HCT116 (cell line): Measurements from ENCODE around the gene CSHL1. TPM values are rescaled to one million over a fixed set of nuclear protein-coding genes. Genes with fewer than 3 reads are reported as not detected.

Experiments used
- ATAC-seq: fragments of 200-7000 bp; cut with Tn5 transposase; 2 replicates; pipeline ENCODE4 v1.9.1; 2020; ENCODE audit warnings: mild to moderate bottlenecking, moderate library complexity
- BruUV-seq: library from RNA; stranded (reverse); fragments of 400-500 nt; replicated peaks from 2 replicates; lab custom pipeline; 2021; lab: Mats Ljungman, UMichigan
- CTCF ChIA-PET: fragments of 300-600 bp; sonication (Branson Sonifier 250); formaldehyde crosslinking; loops from one replicate; lab custom pipeline; 2021; ENCODE audit warnings: antibody characterized with exemption; lab: Charles Lee
- POLR2A ChIA-PET: fragments of 300-600, 350-600 bp; sonication (Branson Sonifier 250); formaldehyde crosslinking; loops from one replicate; lab custom pipeline; 2021; ENCODE audit warnings: antibody characterized with exemption; lab: Charles Lee
- RAD21 ChIA-PET, 2 experiments: fragments of 300-600 bp; sonication (Branson Sonifier 250); formaldehyde crosslinking; loops; one replicate each; lab custom pipeline; 2023; ENCODE audit warnings: low total read pairs in 2 of 2; ENCODE audit not compliant: uncharacterized antibody in 2 of 2, unreplicated experiment in 2 of 2, low non-redundant PET in 1 of 2; lab: Charles Lee
- DNase-seq: peaks from one replicate; pipeline ENCODE4 v3.0.0-alpha.2; 2010; ENCODE audit warnings: low read depth, low spot score
- H2AFZ ChIP-seq: fragments of 200-600 bp; shearing (Covaris generic), sonication (generic); 2 replicates; pipeline ENCODE4 v1.6.1; 2017; ENCODE audit warnings: low read depth, mixed run types, mixed read lengths, antibody characterized with exemption, low read length; ENCODE audit not compliant: poor library complexity, severe bottlenecking
- H3K27ac ChIP-seq: 2 replicates; pipeline ENCODE4 v1.5.1; 2012; ENCODE audit warnings: low read depth, low read length
- H3K27me3 ChIP-seq: fragments of 200-600 bp; sonication (generic); 2 replicates; pipeline ENCODE4 v1.6.1; 2016; ENCODE audit warnings: mixed run types, low read length, mixed read lengths; ENCODE audit not compliant: insufficient read depth
- H3K36me3 ChIP-seq, 2 experiments: fragments of 200-500 bp in 1 of 2; fragments of 200-600 bp in 1 of 2; sonication (Bioruptor generic) in 1 of 2; sonication (generic) in 1 of 2; 2 replicates each; pipeline versions ENCODE4 v1.5.1 to v1.6.1; 2014 to 2016; ENCODE audit warnings: low read length in 2 of 2, inconsistent platforms in 1 of 2, mixed read lengths in 1 of 2, mixed run types in 1 of 2; ENCODE audit not compliant: insufficient read depth in 2 of 2, control insufficient read depth in 1 of 2
- H3K4me1 ChIP-seq, 2 experiments: fragments of 200-600 bp in 1 of 2; sonication (generic) in 1 of 2; 2 replicates each; pipeline versions ENCODE4 v1.5.1 to v1.6.1; 2012 to 2017; ENCODE audit warnings: low read length in 2 of 2, inconsistent platforms in 1 of 2, mild to moderate bottlenecking in 1 of 2, mixed read lengths in 1 of 2, mixed run types in 1 of 2, moderate library complexity in 1 of 2; ENCODE audit not compliant: insufficient read depth in 2 of 2, control insufficient read depth in 1 of 2
- H3K4me2 ChIP-seq: fragments of 200-600 bp; sonication (generic); 2 replicates; pipeline ENCODE4 v1.6.1; 2017; ENCODE audit warnings: mixed run types, low read length, mixed read lengths
- H3K4me3 ChIP-seq, 2 experiments: fragments of 200-600 bp in 1 of 2; sonication (generic) in 1 of 2; replicated peaks in 1 of 2; 2 replicates each; pipeline ENCODE4 v1.5.1; 2011 to 2016; ENCODE audit warnings: low read length in 2 of 2, control low read depth in 1 of 2, low read depth in 1 of 2, mild to moderate bottlenecking in 1 of 2, mixed read lengths in 1 of 2, mixed run types in 1 of 2
- H3K79me2 ChIP-seq: fragments of 200-600 bp; sonication (generic); 2 replicates; pipeline ENCODE4 v1.6.1; 2017; ENCODE audit warnings: mild to moderate bottlenecking, mixed run types, low read length, moderate library complexity, mixed read lengths; ENCODE audit not compliant: insufficient read depth
- H3K9ac ChIP-seq: fragments of 200-600 bp; sonication (generic); 2 replicates; pipeline ENCODE4 v1.6.1; 2016; ENCODE audit warnings: low read length, mixed read lengths
- H3K9me2 ChIP-seq: fragments of 200-600 bp; sonication (generic), shearing (Covaris generic); 2 replicates; pipeline ENCODE4 v1.6.1; 2017; ENCODE audit warnings: mixed run types, mild to moderate bottlenecking, moderate library complexity; ENCODE audit not compliant: insufficient read depth
- H3K9me3 ChIP-seq, 2 experiments: fragments of 200-500 bp in 1 of 2; fragments of 200-600 bp in 1 of 2; sonication (Bioruptor generic) in 1 of 2; sonication (generic) in 1 of 2; 2 replicates each; pipeline ENCODE4 v1.6.1; 2014 to 2017; ENCODE audit warnings: low read length in 2 of 2, mixed read lengths in 2 of 2, inconsistent platforms in 1 of 2, low read depth in 1 of 2, mild to moderate bottlenecking in 1 of 2, mixed run types in 1 of 2, moderate library complexity in 1 of 2; ENCODE audit not compliant: control insufficient read depth in 1 of 2, insufficient read depth in 1 of 2
- H4K20me1 ChIP-seq: fragments of 200-600 bp; sonication (generic), shearing (Covaris generic); 2 replicates; pipeline ENCODE4 v1.6.1; 2017; ENCODE audit warnings: mixed run types, mild to moderate bottlenecking, moderate library complexity; ENCODE audit not compliant: insufficient read depth
- CEBPB ChIP-seq: IDR thresholded peaks from 2 replicates; pipeline ENCODE4 v1.6.1; 2012; ENCODE audit warnings: low read depth
- ELF1 ChIP-seq: IDR thresholded peaks from 2 replicates; pipeline ENCODE4 v1.6.1; 2012; ENCODE audit warnings: low read depth, borderline replicate concordance
- EZH2 ChIP-seq: fragments of 200-600 bp; sonication (generic); IDR thresholded peaks from 2 replicates; pipeline ENCODE4 v1.6.1; 2017; ENCODE audit warnings: antibody characterized with exemption, mixed run types
- EZH2phosphoT487 ChIP-seq: fragments of 200-600 bp; IDR thresholded peaks from 2 replicates; pipeline ENCODE4 v1.6.1; 2018; ENCODE audit warnings: antibody characterized with exemption, borderline replicate concordance
- FOSL1 ChIP-seq: IDR thresholded peaks from 2 replicates; pipeline ENCODE4 v1.6.1; 2012; ENCODE audit warnings: low read depth
- POLR2A ChIP-seq: IDR thresholded peaks from 2 replicates; pipeline ENCODE4 v1.7.0; 2011; ENCODE audit warnings: borderline replicate concordance; ENCODE audit not compliant: insufficient read depth, insufficient read length; ENCODE audit errors: extremely low read depth
- POLR2AphosphoS5 ChIP-seq: IDR thresholded peaks from 2 replicates; pipeline ENCODE4 v1.6.1; 2011; ENCODE audit warnings: mild to moderate bottlenecking, low read depth, low read length, moderate library complexity
- RAD21 ChIP-seq: IDR thresholded peaks from 2 replicates; pipeline ENCODE4 v1.6.1; 2012; ENCODE audit warnings: low read depth, mild to moderate bottlenecking
- SIN3A ChIP-seq: IDR thresholded peaks from 2 replicates; pipeline ENCODE4 v1.6.1; 2012; ENCODE audit warnings: low read depth
- SP1 ChIP-seq: IDR thresholded peaks from 2 replicates; pipeline ENCODE4 v1.6.1; 2012; ENCODE audit warnings: low read depth
- SRF ChIP-seq: IDR thresholded peaks from 2 replicates; pipeline ENCODE4 v1.6.1; 2012; ENCODE audit warnings: low read depth
- TCF7L2 ChIP-seq: IDR thresholded peaks from 2 replicates; pipeline ENCODE4 v1.7.0; 2011; ENCODE audit warnings: borderline replicate concordance, inconsistent platforms; ENCODE audit not compliant: insufficient read depth, insufficient read length; ENCODE audit errors: extremely low read depth
- YY1 ChIP-seq: IDR thresholded peaks from 2 replicates; pipeline ENCODE4 v1.6.1; 2011; ENCODE audit warnings: low read length, low read depth, moderate library complexity, mild to moderate bottlenecking; ENCODE audit not compliant: insufficient replicate concordance; ENCODE audit errors: extremely low read depth
- intact Hi-C: fragments of 100-400 bp; cut with micrococcal nuclease; formaldehyde crosslinking; loops from 2 replicates; pipeline ENCODE4 v1.10.0; 2022
- total RNA-seq: library from RNA; stranded (reverse); gene quantifications from one replicate; pipeline ENCODE4 v1.2.1, GENCODE V29; 2021; ENCODE audit not compliant: unreplicated experiment
- TF ChIP-seq, protein P1 (sequence below), 3 experiments: fragments of 200-600 bp in 1 of 3; sonication (generic) in 1 of 3; IDR thresholded peaks in 2 of 3; conservative IDR thresholded peaks in 1 of 3; 2 replicates each; pipeline ENCODE4 v1.5.1; 2012 to 2017; ENCODE audit warnings: low read depth in 2 of 3, low read length in 2 of 3, antibody characterized with exemption in 1 of 3, borderline replicate concordance in 1 of 3, control low read depth in 1 of 3, mild to moderate bottlenecking in 1 of 3, mixed read lengths in 1 of 3, mixed run types in 1 of 3, moderate library complexity in 1 of 3; ENCODE audit not compliant: insufficient read depth in 1 of 3

The CSHL1 gene
- total RNA-seq, 1 experiment from 2014 or later: not detected

DNA sequence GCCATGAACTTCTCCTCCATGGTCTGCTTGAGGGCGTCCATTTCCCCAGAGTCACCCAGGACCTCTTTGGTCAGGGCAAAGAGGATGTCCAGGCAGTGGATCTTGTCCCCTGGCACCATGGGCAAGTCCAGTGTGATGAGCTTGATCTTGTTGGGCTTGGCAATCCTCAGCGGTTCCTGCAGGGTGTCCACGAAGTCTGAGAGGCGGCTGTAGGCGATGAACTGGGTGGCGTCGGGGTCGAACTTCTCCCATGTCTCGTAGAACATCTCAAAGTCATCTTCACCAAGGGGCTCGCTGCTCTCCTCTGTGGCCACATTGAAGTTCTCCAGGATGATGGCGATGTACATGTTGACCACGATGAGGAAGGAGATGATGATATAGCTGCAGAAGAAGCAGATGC is 30.1 kb upstream of the CSHL1 start:
- ChIA-PET RAD21 (no interaction called here), CTCF (interaction anchor here (1.0 kb wide), 1 partner anchor 9 kb away, joined by 3 read pairs; no protein-coding TSS in a partner anchor), POLR2A (no interaction called here)
- TF ChIP-seq ELF1 (no peak), SP1 (no peak), SIN3A (no peak), RAD21 (no peak), POLR2A (no peak), YY1 (no peak), POLR2AphosphoS5 (no peak), CEBPB (no peak), EZH2phosphoT487 (no peak), SRF (no peak), FOSL1 (no peak), EZH2 (no peak), TCF7L2 (no peak)
- TF ChIP-seq, protein P1, sequence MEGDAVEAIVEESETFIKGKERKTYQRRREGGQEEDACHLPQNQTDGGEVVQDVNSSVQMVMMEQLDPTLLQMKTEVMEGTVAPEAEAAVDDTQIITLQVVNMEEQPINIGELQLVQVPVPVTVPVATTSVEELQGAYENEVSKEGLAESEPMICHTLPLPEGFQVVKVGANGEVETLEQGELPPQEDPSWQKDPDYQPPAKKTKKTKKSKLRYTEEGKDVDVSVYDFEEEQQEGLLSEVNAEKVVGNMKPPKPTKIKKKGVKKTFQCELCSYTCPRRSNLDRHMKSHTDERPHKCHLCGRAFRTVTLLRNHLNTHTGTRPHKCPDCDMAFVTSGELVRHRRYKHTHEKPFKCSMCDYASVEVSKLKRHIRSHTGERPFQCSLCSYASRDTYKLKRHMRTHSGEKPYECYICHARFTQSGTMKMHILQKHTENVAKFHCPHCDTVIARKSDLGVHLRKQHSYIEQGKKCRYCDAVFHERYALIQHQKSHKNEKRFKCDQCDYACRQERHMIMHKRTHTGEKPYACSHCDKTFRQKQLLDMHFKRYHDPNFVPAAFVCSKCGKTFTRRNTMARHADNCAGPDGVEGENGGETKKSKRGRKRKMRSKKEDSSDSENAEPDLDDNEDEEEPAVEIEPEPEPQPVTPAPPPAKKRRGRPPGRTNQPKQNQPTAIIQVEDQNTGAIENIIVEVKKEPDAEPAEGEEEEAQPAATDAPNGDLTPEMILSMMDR (IDR thresholded peaks at IDR 0.05 in 2 of 3, conservative IDR thresholded peaks at IDR 0.05 in 1 of 3; ENCODE audit: borderline replicate concordance in 1 of 3, insufficient read depth in 1 of 3, low read depth in 2 of 3, low read length in 2 of 3): no peak
- ATAC-seq (no peak), DNase-seq (no peak)
- BruUV-seq: no TSS peak
- Histone ChIP-seq H3K36me3 (no peaks in the 10 kb centered on the region), H3K4me3 (no peak overlapping the region), H4K20me1 (no peaks in the 10 kb centered on the region), H3K9me2 (no peaks in the 10 kb centered on the region), H3K4me1 (no peaks in the 10 kb centered on the region), H2AFZ (no peak overlapping the region), H3K9me3 (no peaks in the 10 kb centered on the region), H3K4me2 (no peak overlapping the region), H3K27me3 (no peaks in the 10 kb centered on the region), H3K9ac (no peak overlapping the region), H3K79me2 (no peaks in the 10 kb centered on the region), H3K27ac (no peak overlapping the region)
- intact Hi-C loops: no loop called here
